GM15510 (cell line): ENCODE results near the gene FERMT3.

Experiments
- POLR2A ChIP-seq: IDR thresholded peaks from 3 replicates; pipeline ENCODE4 v1.6.1; 2011; ENCODE audit warnings: borderline replicate concordance; ENCODE audit not compliant: insufficient read length; ENCODE audit errors: extremely low read depth

Gene FERMT3

GRCh38 chr11:64225608-64226506 lies 19.3 kb downstream of the FERMT3 start, which contains the start of the genes NUDT22 and TRPT1:
TSS of gene NUDT22 (plus strand) at chr11:64226274. CDS start at chr11:64226653, 379 bp downstream.
TSS of gene TRPT1 (minus strand) at chr11:64226186. CDS start at chr11:64225860, 326 bp downstream.
- TF ChIP-seq POLR2A: peak; percentile 78

DNA sequence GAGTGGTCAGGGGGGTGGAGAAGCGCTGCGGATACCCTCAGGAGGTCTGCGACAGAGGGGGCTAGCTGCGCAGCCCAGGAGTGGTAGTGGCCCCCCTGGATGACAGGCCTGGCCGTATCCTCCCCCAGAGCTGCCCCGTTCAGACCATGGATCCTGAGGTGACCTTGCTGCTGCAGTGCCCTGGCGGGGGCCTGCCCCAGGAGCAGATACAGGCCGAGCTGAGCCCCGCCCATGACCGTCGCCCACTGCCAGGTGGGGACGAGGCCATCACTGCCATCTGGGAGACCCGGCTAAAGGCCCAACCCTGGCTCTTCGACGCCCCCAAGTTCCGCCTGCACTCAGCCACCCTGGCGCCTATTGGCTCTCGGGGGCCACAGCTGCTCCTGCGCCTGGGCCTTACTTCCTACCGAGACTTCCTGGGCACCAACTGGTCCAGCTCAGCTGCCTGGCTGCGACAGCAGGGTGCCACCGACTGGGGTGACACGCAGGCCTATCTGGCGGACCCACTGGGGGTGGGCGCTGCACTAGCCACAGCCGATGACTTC lies 20.1 kb downstream of the FERMT3 start:
- peak; percentile 49 for TF ChIP-seq POLR2A

DNA sequence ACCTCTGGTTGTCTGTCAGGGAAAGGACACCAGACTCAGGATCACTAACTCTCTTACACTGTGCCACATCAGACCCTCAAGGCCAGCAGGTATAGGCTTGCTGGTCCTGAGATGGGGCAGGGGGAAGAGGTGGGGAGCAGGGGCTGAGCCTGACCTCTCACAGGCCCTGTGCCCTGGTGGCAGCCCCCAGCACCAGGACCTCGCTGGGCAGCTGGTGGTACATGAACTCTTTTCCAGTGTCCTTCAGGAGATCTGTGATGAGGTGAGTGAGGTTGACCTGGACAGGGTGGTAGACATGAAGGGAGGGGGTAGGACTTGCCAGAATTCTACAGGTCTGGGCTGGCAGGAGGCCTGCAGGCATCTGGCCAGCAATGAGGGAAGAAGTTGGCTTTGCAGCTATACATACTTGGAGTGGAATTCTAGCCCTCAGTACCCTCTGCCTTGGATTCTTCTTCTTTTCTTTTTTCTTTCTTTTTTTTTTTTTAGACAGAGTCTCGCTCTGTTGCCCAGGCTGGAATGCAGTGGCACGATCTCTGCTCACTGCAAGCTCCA lies 21.0 kb downstream of the FERMT3 start:
- no peak for TF ChIP-seq POLR2A

DNA sequence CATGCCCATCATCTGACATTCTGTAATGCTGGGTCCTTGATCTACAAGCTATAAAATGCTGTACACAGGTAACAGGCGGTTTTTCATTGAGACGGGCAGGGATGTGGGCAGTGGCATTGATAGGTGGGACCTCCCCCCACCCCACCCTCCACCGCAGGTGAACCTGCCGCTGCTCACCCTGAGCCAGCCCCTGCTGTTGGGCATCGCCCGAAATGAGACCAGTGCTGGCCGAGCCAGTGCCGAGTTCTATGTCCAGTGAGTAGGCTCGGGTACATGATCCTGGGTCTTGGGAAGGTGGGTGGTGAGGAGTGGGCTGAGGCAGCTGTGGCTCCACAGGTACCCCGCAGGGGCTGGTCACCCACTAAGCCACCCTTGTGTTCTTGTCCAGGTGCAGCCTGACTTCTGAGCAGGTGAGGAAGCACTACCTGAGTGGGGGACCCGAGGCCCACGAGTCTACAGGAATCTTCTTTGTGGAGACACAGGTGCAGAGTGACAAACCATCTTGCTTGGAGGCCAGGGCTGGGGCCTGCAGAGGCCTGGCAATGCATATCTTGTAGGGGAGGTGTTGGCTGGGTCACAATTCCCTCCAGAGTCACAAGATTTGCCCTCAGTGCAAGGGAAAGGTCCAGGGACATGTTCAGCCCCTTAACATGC lies 22.7 kb downstream of the FERMT3 start:
- TF ChIP-seq POLR2A: no peak

DNA sequence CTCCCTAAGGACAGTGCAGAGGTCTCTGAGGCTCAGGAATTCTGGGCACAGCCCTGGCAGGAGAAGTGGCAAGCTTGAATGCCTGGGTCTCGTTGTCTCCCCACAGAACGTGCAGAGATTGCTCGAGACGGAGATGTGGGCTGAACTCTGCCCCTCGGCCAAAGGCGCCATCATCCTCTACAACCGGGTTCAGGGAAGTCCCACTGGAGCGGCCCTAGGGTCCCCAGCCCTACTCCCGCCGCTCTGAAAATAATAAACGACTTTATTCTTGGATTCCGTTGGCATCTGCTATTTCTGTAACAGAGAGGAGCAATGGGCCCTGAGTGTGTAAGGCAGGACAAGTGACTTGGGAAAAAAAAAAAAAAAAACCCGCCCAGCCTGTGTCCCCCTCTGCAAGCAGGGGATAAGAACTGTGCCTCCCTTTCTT lies 23.2 kb downstream of the FERMT3 start:
- TF ChIP-seq POLR2A: no peak

DNA sequence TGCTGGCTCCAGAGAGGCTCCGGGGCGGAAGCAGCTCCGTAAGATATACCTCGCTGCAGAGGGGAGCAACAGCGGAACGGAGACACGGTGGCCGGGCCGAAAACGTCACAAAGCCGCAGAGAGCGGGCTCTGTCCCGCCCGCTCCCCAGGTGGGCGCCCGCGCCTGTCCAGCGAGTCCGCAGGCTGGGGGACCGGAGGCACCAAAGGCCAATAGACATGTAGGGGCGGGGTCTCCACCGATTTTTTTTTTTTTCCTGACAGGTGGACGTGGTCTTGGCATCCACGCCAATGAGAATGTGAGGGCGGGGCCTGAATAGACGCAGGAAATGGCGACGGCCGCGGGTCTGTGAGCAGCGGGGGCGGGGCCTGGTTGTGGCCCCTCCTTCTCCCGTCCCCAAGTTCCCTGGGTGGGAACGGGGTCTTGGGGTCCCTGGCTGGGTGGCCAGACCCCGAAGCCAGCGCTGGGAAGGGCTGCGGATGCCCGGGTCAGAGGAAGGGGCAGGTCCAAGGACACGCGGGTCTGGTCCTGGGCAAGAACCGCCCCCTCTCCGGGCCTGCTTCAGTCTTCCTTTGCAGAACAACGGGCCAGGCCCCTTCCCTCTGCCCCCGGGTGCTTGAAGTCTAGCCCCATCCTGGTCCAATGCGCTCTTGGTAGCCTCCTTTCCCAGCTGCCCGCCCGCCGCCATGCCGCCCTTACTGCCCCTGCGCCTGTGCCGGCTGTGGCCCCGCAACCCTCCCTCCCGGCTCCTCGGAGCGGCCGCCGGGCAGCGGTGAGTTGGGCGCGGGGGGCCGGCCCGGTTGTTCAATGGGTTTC lies 23.9 kb downstream of the FERMT3 start, which contains the start of gene DNAJC4:
Gene DNAJC4, plus strand, starts transcription at position 378 of the 814 bp plus-strand sequence. Its CDS starts 307 bp downstream, at position 685.
- peak; percentile 66 for TF ChIP-seq POLR2A

DNA sequence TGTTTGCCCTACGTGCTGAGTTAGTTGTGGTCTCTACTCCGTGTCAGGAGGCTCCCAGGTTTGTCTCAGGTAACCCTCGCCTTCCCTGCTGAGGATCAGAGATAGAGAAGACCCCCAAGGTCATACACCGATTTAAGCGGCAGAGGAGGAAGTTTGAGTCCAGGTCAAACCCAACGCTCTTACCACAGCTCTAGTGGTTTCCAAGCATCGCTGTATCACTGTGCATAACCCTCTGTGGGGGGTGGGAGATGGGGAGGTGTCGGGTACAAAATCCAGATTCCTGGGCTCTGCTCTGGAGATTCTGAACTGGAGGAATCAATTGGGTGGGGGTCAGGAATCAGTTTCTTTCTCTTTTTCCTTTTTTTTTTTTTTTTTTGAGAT lies 24.5 kb downstream of the FERMT3 start:
- TF ChIP-seq POLR2A: no peak

- TF ChIP-seq POLR2A: no peak
These were observed 25.0 kb downstream of the FERMT3 start for GRCh38 chr11:64231546-64231945.

GRCh38 chr11:64232182-64232966 lies 25.9 kb downstream of the FERMT3 start:
- no peak for TF ChIP-seq POLR2A

GRCh38 chr11:64232967-64233315 lies 26.4 kb downstream of the FERMT3 start:
- TF ChIP-seq POLR2A: no peak

GRCh38 chr11:64233913-64234586 lies 27.5 kb downstream of the FERMT3 start, which contains the start of gene VEGFB:
TSS of gene VEGFB (plus strand) at chr11:64234584. CDS start at chr11:64234834, 250 bp downstream.
- TF ChIP-seq POLR2A: peak; percentile 39

DNA sequence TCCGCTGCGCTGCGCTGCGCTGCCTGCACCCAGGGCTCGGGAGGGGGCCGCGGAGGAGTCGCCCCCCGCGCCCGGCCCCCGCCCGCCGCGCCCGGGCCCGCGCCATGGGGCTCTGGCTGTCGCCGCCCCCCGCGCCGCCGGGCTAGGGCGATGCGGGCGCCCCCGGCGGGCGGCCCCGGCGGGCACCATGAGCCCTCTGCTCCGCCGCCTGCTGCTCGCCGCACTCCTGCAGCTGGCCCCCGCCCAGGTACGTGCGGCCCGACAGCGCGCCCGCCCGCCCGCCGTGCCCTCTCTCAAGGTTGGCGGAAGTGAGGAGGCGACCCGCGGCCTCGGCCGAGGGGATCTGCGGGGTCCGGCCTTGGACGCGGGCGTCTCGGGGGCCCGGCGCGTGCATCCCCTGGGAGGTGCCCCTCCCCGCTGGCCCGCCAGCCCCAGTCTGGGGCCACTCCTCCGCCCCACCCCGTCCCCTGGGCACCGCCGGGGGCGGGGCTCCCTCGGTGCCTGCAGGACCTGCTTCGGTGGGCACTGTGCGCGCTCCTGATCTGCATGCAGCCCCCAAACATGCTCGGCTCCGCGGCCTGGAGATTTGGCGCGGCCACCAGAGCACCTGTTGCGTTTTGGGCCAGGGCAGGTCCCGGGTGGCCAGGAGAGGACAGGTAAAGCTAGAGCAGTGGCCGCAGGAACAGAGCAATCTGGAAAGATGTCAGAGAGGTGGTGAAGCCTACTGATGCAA lies 28.3 kb downstream of the FERMT3 start:
- peak; percentile 44 for TF ChIP-seq POLR2A
